HepG2 (cell line): Measurements from ENCODE around the gene TMEM165. TPM values are rescaled to one million over a fixed set of nuclear protein-coding genes. Genes with fewer than 3 reads are reported as not detected.

Experiments
- ARHGAP35 ChIP-seq: sonication (generic); formaldehyde crosslinking; IDR thresholded peaks from 2 replicates; pipeline ENCODE4 v1.9.0; 2022; ENCODE audit warnings: mild to moderate bottlenecking, inconsistent platforms, moderate library complexity, missing genetic modification reagents, borderline replicate concordance
- CBX5 ChIP-seq: sonication (generic); formaldehyde crosslinking; IDR thresholded peaks from 2 replicates; pipeline ENCODE4 v1.4.0; 2020; ENCODE audit warnings: missing genetic modification reagents, borderline replicate concordance
- KDM3A ChIP-seq: IDR thresholded peaks from 2 replicates; pipeline ENCODE4 v1.6.1; 2018; ENCODE audit warnings: low read depth, missing compliant biosample characterization
- KLF11 ChIP-seq: IDR thresholded peaks from 2 replicates; pipeline ENCODE4 v1.6.1; 2016; ENCODE audit warnings: missing compliant biosample characterization
- NPAS2 ChIP-seq: sonication (generic); formaldehyde crosslinking; IDR thresholded peaks from 2 replicates; pipeline ENCODE4 v1.8.0; 2022; ENCODE audit warnings: mild to moderate bottlenecking, missing genetic modification reagents, borderline replicate concordance
- NR2C2 ChIP-seq: sonication (generic); formaldehyde crosslinking; IDR thresholded peaks from 2 replicates; pipeline ENCODE4 v1.4.0; 2020; ENCODE audit warnings: missing genetic modification reagents, mild to moderate bottlenecking, moderate library complexity, borderline replicate concordance
- PRDM4 ChIP-seq: sonication (generic); formaldehyde crosslinking; IDR thresholded peaks from 2 replicates; pipeline ENCODE4 v1.9.0; 2021; ENCODE audit warnings: missing genetic modification reagents, borderline replicate concordance
- RAD21 ChIP-seq: fragments of 450-650 bp; formaldehyde crosslinking; IDR thresholded peaks from 2 replicates; pipeline ENCODE4 v1.5.0; 2020; ENCODE audit warnings: mild to moderate bottlenecking
- RFX3 ChIP-seq: IDR thresholded peaks from 2 replicates; pipeline ENCODE4 v1.6.1; 2016; ENCODE audit warnings: missing biosample characterization, missing genetic modification reagents
- SMC3 ChIP-seq: IDR thresholded peaks from 2 replicates; pipeline ENCODE4 v1.6.1; 2011; ENCODE audit warnings: low read length, improper control_type of control experiment
- SNAPC4 ChIP-seq: sonication (generic); formaldehyde crosslinking; IDR thresholded peaks from 2 replicates; pipeline ENCODE4 v1.4.0; 2020; ENCODE audit warnings: mild to moderate bottlenecking, missing genetic modification reagents
- SUZ12 ChIP-seq: fragments of 150-350 bp; IDR thresholded peaks from 2 replicates; pipeline ENCODE4 v1.6.1; 2014; ENCODE audit warnings: low read depth, low read length
- TCF7 ChIP-seq: sonication (generic); IDR thresholded peaks from 2 replicates; pipeline ENCODE4 v1.6.1; 2016; ENCODE audit warnings: antibody characterized with exemption, low read depth
- ZNF570 ChIP-seq: sonication (generic); formaldehyde crosslinking; IDR thresholded peaks from 2 replicates; pipeline ENCODE4 v1.4.0; 2020; ENCODE audit warnings: mild to moderate bottlenecking, missing genetic modification reagents, borderline replicate concordance
- ZNF660 ChIP-seq: sonication (generic); formaldehyde crosslinking; IDR thresholded peaks from 2 replicates; pipeline ENCODE4 v1.5.1; 2020; ENCODE audit warnings: mild to moderate bottlenecking, low read depth, missing genetic modification reagents, borderline replicate concordance
- ZNF687 ChIP-seq: sonication (generic); formaldehyde crosslinking; IDR thresholded peaks from 2 replicates; pipeline ENCODE4 v1.5.1; 2020; ENCODE audit warnings: mild to moderate bottlenecking, missing genetic modification reagents, moderate library complexity
- ZSCAN25 ChIP-seq: sonication (generic); formaldehyde crosslinking; IDR thresholded peaks from 2 replicates; pipeline ENCODE4 v1.8.0; 2022; ENCODE audit warnings: mild to moderate bottlenecking, missing genetic modification reagents
- ZZZ3 ChIP-seq: sonication (generic); formaldehyde crosslinking; IDR thresholded peaks from 2 replicates; pipeline ENCODE4 v1.4.0; 2020; ENCODE audit warnings: missing genetic modification reagents, mild to moderate bottlenecking, borderline replicate concordance
- polyA plus RNA-seq, 8 experiments: library from polyadenylated mRNA; depleted of rRNA in 3 of 8; stranded (reverse) in 7 of 8; unstranded in 1 of 8; fragments of >200 nt; fragmentation: Illumina TruSeq in 4 of 8; extraction: Trizol in 4 of 8; gene quantifications; 2 replicates each; pipeline versions ENCODE4 v1.2.1 to v1.2.3, GENCODE V29; 2011 to 2016; ENCODE audit warnings: low read depth in 4 of 8, missing spikeins in 1 of 8, mixed read lengths in 1 of 8; ENCODE audit not compliant: insufficient read depth in 1 of 8
- total RNA-seq, 5 experiments: library from RNA; depleted of rRNA; stranded (reverse); fragments of >200 nt; fragmentation: Illumina TruSeq; extraction: Trizol; gene quantifications; 2 replicates each; pipeline ENCODE4 v1.2.3, GENCODE V29; 2016; ENCODE audit warnings: low read depth in 1 of 5

The TMEM165 gene
- total and polyA plus RNA-seq, 2 of the 13 experiments (the other 11 are each of a cell fraction or from before 2014, with no cell fraction given): 54.6 to 103 TPM

- TF ChIP-seq SNAPC4 (CRISPR knock-in tag): peak; percentile 82
- TF ChIP-seq ZNF687 (CRISPR knock-in tag): peak; percentile 93
- TF ChIP-seq ZSCAN25 (CRISPR knock-in tag): no peak
- TF ChIP-seq ZNF660: no peak
- no peak for TF ChIP-seq RFX3 (CRISPR knock-in tag)
- TF ChIP-seq SMC3: no peak
- no peak; the same call in 1 of the 2 replicates for TF ChIP-seq RAD21 (CRISPR knock-in tag)
- TF ChIP-seq TCF7: no peak
- TF ChIP-seq ARHGAP35: no peak
- TF ChIP-seq CBX5 (CRISPR knock-in tag): no peak
- 0 out of 2 replicates have a peak, but pooled peaks have one; percentile 39 for TF ChIP-seq ZZZ3 (CRISPR knock-in tag)
- no peak for TF ChIP-seq ZNF570 (CRISPR knock-in tag)
- no peak for TF ChIP-seq PRDM4 (CRISPR knock-in tag)
- no peak; the same call in 1 of the 2 replicates for TF ChIP-seq NR2C2 (CRISPR knock-in tag)
- no peak for TF ChIP-seq SUZ12
- TF ChIP-seq KDM3A (CRISPR knock-in tag): no peak
- TF ChIP-seq NPAS2: no peak; the same call in 1 of the 2 replicates
- TF ChIP-seq KLF11 (CRISPR knock-in tag): no peak
Measured at GRCh38 chr4:55395529-55396307, at the start of gene TMEM165 (continued).
